HG03521 (cell line): ENCODE data around the gene ELP4.
"Not testable (repeated sequence)": the region's sequence is repeated elsewhere in the genome, so short reads cannot be mapped to it uniquely, and the experiment has no call there.

ENCODE experiments used
- ATAC-seq: cut with Tn5 transposase; IDR thresholded peaks from one replicate; pipeline ENCODE4 v1.9.1; 2021; ENCODE audit warnings: mild to moderate bottlenecking, moderate library complexity; ENCODE audit not compliant: unreplicated experiment

Gene ELP4

DNA sequence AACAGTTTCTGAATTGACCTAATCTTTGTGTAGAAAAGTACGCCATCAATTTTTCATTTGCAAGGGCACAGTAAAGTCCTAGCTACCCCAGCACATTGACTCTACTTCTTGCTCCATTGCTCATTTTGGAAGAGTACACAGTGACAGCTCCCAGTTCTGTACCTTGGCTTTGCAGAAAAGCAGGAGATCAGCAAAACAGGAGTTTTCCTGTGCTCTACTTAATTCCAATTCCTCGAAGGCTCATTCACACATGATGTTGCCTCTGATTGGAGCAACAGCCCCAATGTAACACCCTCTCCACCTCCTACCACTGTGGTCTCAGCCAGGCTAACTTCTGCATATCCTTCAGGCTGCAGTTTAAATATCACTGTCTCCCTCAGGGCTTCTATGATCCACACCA lies 182.9 kb downstream of the ELP4 start:
- no peak for ATAC-seq

DNA sequence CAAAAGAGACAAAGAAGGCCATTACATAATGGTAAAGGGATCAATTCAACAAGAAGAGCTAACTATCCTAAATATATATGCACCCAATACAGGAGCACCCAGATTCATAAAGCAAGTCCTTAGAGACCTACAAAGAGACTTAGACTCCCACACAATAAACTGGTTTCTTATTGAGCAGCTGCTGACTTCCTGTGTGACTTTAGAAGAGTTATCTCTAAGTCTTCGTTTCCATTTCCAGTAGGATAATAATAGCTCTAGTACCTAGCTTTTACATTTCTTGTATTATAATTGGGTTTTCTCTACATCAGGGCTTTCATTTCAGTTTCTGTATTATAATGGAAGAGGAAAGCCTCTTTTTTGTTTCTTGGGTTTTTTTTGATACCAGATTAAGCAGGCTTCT lies 187.5 kb downstream of the ELP4 start:
- ATAC-seq: not testable (repeated sequence)

DNA sequence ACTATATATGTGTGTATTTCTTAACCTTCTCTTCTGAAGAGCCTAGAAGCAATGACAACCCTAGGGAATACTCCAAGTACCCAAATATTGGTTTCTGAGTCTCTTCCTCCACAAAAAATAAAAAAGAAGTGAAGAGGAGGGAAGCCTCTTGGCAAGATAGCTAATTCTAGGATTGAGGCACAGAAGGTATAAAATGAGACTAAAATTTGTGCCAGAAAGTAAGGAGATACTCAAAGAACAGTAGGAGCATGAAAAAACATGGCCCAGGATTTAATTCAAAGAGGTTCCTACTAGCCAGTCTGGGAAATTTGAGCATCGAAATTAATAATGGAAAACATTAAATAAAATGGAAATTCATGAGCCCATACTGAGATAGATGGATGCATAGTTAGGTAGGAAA lies 189.5 kb downstream of the ELP4 start:
- ATAC-seq: no peak

DNA sequence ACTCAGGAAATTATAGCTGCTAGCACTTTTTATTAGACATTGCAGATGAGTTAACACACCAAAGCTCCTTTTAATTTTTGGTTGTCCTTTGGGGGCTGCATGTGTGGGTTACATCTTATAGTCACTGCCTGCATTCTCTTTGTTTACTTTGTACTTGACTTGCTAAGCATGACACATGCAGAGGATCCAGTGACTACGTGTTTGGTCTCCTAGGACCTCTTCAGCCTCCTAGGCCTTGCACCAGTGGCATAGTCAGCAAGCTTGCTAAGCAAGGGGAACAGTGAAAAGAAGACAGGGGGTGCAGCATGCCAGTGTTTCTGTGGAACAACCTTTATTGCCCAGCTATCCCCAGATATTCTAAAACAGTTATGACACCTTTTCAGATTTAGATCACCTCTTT lies 193.4 kb downstream of the ELP4 start:
- no peak for ATAC-seq

DNA sequence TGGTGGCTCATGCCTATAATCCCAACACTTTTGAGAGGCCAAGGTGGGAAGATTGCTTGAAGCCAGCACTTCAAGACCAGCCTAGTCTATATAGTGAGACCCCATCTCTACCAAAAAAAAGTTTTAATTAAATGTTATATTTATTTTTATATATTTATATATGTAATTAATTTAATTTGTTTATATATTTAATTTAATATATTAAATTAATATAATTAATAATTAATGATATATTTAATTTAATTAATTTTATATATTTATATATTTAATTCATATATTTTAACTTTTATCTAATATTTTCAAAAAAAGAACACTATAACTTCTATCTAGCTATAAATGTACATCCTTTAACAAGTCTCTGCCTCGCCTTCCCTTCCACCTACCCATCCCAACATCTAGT lies 196.8 kb downstream of the ELP4 start:
- no peak for ATAC-seq

DNA sequence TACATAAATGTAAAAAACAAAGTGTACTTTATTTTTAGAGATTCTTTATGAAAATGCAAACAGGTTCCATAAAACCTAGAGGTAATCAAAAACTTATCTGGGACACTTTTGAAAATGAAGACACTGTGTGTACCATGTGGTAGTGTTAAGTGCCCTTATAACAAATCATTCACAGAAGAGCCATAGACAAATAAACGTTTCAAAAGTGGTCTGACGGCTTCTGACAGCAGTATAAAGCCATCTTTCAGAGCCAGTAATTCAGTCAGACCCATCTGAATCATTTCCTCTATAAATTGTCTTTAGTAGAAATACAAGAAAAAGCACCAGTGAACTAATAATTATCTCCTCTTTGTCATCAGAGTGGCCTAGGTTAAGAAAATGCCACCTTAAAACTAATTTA lies 201.6 kb downstream of the ELP4 start:
- no peak for ATAC-seq

DNA sequence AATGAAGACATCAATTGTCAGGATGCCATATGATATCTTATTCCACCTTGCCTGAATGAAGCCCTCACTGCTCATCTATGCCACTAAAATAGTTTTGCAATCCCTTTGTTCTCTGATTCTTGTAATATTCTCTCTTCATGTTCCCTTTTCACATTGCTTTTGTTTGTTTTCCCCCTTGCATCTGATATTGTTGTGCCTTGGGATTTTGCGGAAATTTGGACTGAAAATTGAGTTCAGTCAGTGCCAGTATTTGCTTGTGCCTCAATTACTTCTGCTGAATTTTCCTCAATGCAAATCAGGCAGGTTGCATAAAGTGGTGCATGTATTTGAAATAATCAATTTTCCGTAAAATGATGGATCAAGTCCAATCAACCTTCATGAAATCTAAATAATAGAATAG lies 203.3 kb downstream of the ELP4 start:
- ATAC-seq: no peak

DNA sequence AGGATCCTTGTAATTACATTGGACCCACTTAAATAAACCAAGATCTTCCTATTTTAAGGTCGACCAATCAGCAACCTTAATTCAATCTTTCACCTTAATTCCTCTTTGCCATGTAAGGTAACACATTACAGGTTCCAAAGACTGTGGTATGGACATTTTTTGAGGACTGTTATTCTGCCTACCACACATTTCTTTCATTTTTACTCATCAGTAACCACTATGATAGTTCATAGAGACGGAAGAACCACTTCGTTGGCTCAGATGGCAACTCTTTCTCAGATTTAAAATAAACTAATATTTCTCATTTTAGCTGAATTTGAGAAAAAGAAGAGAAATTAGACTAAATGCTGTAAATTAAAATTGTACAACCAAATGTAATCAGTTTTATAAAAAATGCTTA lies 205.3 kb downstream of the ELP4 start:
- no peak for ATAC-seq

DNA sequence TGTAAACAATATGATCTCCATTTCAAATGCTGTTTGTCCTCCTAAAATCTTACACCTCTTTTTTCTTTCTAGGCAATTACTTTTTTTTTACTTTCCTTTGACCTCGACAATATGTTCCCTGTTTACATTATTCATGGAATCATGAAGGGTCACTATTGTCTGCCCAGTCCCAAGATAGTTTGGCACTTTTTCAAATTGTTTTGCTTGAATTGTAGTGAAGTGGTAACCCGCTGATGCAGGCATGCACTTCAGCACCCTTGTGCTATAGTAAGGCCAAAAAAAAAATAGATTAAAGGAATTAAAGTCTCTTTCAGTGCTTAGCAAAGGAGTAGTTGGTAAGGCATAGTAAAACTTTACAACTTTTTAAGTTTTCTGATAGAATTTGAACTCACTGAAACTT lies 210.7 kb downstream of the ELP4 start:
- no peak for ATAC-seq

DNA sequence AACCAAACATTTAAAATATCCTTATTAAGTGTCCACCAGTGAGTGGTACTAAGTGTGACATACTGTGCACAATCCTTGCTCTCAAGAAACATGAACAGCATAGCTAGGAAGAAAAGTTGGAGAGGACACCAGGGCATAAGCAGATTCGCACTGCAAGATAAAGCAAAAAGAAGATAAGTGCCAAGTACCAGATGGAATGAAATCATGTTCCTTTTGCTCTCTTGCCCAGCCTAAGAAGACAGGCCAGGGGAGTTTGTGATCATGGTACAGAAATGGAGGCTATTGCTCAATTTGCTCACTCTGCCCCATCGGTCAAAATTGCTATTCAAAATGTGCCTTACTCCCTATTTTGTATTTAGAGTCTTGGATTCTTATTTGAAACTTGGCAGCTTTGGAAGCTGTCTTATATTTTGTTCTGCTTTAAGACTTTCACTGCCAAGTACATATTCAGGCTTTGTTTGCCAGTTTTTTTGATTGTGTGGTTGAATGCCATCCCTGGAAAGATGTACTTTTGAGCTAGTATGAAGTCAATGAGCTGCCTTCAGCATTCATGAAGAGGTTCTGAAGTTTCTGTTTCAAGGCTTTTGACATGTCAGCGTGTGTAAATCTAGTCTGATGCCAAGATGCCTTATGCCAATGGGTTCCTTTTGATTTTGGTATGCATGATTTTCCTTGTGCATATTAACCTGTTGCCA lies 211.3 kb downstream of the ELP4 start:
- no peak for ATAC-seq

DNA sequence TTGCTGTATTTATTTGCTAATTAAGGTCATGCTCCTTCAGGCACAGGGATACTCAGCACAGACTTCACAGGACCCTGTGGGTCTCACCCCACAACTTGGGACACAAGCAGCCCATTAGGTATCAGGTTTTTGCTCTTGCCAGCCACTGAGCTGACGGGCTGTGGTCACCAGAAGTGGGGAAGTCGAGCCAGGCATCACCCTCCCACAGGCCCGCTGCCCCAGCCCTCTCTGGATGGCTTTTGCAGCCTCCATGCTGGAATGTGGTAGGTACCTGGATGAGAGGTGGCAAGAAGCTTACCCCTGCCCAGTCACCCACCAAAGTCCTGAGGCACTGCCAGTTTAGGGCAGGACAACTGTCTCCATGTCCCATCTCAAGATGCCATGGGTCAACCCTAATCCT lies 213.2 kb downstream of the ELP4 start:
- ATAC-seq: no peak

DNA sequence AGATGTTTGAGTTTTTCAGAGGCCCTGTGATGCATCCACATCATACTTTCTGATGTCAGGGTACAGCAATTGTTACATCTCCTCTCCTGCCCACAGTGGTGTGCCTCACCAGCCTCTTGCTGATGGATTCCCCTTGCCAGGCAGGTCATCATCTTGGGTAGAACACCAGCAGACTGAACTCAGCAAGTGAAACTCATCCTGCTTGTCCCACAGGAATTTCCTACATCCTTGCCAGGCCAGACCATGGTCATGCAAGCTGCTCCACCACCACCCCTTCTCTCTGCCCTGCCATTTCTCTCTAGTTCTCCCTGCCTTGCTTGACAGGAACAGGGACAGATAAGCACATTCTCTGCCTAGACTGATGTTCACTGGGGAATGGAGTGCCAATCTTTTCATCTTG lies 215.6 kb downstream of the ELP4 start:
- ATAC-seq: no peak

DNA sequence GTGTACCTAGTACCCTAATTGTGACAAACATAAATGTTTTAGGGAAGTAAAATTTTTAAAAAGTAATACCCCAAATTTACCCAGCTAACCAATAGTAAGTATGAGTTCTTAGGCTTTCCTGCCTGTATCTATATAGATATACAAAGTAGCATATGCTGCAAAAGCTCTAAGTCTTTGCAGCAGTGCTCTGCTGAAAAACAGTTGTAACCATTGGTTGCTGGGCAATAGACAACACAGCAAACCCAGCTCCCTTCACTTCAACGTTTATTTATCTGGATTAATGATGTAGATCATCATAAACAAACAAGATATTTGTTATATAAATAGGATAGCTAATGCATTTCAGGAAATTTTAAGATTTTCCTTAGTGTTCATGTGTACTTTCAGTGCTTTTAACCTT lies 218.9 kb downstream of the ELP4 start:
- no peak for ATAC-seq

DNA sequence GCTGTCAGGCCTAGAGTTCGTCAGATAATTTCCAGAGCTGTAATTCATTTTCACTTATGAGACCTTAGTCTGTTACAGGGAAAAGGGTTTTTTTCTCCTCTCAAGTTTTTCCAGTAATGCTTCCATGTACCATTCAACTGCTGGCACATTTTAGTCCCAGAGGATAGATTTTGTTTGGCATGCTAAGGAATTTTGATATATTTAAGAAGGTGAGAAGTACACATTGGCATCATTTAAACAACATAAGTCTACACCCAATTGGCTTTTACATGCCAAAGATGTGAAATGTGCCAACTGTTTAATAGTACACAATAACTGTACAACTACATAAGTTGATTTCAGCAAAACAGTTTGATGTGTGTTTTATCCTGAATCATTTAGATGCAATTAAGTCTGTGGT lies 230.6 kb downstream of the ELP4 start:
- no peak for ATAC-seq

DNA sequence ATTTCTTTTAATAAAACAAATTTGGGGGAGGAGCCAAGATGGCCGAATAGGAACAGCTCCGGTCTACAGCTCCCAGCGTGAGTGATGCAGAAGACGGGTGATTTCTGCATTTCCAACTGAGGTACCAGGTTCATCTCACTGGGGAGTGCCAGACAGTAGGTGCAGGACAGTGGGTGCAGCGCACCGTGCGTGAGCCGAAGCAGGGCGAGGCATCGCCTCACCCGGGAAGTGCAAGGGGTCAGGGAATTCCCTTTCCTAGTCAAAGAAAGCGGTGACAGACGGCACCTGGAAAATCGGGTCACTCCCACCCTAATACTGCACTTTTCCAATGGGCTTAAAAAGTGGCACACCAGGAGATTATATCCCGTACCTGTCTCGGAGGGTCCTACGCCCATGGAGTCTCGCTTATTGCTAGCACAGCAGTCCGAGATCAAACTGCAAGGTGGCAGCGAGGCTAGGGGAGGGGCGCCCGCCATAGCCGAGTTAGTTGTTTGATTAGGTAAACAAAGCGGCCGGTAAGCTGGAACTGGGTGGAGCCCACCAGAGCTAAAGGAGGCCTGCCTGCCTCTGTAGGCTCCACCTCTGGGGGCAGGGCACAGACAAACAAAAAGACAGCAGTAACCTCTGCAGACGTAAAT lies 231.3 kb downstream of the ELP4 start:
- ATAC-seq: not testable (repeated sequence)

DNA sequence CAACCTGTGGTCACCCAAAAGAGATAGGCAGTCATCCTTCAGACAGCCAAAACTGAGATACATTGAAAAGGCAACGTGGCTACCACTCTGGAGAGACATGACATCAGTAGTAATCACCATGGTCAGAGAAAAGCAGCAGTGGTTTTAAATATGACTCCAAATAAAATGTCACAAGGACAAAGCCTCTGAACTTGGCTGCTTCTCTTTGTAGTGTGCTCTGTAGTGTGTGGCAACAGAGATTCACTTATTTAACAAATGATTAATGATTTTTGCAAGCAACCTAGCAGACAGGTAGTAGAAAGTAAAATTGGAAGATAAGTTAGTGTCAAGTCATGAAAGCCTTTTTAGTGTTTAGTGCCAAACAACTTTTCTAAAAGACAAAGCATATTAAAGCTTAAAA lies 238.0 kb downstream of the ELP4 start:
- ATAC-seq: no peak

DNA sequence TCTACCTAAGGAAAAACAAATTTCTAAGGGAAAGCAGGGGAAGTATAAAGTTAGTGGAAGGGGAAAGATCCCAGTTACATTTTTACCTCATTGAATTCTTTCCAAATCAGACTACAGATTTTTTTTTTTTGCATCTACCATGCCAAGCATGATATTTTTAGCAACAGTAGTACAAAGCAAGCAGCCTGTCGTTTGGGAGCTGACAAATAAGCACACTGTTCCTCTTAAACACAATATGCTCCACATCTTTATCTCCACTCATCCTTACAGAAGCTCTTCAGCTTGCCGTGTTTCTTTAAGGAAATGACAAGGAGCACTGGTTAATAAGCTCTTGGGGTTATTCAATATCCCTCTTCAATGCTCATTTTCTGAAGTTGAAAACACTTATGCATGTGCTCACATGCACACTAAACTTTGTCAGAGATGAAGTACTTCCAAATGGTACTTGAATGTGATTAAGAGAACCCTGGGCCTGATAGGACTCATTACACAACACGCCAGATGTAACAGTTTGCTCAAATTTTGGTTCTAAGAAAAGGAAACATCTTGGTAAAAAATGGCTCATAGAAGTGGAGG lies 247.8 kb downstream of the ELP4 start:
- ATAC-seq: no peak

DNA sequence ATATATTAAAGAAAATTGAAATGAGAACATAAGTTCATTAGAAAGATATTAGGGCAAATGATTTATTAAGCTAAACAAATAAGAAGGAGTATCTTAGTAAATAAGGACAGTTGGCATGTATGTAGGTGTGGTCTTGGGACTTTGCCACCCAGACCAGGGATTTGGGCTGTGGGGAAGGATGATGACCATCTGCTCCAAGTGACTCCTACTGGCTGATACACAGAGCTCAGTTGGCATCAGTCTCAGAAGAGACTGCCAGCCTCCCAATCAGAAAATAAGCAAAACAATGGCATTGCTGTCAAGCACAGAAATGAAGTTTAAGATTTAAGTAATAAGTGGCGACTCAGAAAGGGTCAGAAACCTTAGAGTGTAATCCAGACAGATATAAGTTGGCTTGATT lies 252.1 kb downstream of the ELP4 start:
- no peak for ATAC-seq

DNA sequence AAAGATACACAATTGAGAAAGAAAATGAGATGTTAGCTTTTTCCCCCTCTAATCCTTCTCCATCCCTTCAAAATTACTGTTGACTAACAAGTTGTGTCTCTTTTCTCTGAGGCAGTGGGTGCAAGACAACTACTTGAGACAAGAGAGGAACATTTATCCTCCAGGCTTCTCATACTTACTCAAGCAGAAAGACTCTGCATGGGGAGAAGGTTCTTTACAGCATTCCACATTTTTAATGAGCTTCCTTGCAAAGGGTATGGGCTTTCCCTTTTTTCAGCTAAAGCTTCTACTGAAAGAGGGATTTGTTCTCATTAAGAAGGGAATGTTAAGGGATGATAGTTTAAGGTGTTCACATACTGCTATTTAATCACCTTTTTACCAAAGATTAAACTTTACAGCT lies 253.7 kb downstream of the ELP4 start:
- ATAC-seq: no peak

DNA sequence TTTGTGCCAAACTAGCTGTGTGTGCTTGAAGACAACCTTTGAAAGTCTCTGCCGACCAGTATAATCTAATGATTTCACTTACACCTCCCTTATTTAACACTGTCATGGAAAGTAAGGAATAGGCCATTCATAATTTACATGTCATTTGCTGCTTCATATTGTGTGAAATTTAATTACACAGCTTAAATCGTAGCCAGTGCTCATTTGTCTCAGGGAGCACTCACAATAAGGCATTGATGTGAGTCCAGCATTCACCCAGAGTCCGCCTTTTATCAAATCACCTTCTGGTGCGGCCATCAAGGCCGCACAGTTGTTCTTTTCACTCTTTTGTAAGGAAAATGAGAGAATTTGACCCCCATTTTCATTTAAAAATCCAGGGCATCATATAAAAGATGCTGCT lies 254.7 kb downstream of the ELP4 start:
- ATAC-seq: no peak

DNA sequence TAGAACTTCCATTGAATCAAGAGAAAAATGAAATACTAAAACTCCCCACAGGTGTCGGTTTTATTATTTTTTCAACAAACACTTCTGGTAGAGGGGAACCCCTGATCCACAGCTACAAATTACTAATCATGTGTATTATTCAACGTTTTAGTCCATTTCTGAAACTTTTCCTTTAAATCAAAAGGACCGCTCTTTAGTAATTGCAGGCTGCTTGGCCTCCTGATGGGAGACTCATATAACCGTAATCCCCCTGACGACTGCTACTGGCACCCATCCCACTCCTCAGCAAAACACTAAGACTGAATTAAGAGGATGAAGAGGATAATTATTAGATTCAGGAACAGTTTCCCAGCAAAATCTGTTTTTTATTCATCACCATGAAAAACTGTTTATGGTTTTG lies 255.2 kb downstream of the ELP4 start:
- no peak for ATAC-seq

DNA sequence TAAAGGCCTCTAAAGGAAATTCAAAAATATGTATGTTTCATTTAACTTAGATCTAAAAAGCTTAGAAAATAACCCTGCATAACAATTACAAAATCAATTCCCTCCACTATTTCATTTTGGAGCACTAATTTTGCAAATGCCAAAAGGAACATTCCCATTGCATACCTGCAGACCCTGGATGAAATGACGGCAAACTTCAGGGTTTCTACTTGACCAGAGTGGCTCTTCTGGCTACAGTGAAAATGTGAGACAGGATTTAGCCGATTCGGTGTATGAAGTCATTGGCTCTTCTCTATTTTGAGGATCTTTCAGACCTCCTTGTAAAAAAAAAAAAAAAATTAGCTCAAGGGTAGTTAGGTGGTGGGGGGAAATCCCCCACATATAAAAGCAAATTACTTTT lies 257.5 kb downstream of the ELP4 start:
- ATAC-seq: no peak

DNA sequence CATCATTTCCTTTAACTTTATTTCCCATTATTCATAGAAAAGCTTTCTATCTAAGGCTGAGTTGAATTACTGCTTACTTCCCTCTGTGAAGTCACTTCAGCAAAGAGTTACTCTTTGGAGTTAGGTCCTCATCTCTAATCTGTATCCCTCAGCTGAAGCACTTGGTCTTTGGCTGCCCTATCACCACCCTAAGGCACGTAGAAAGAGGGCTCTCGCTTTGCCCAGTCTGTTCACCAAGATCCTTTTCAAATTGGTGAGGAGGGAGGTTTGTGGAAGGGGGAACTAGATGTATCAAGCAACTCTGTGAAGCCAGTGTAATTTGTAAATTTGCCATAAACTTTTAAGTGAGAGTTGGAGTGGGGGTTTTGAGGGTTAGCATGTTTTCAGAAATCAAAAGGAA lies 258.1 kb downstream of the ELP4 start:
- no peak for ATAC-seq
